NCI-H1105 (cell line): Measurements from ENCODE around the gene CACNA1S.

Source experiments
- DNase-seq: peaks from one replicate; lab custom pipeline; 2025; lab: John Stamatoyannopoulos, UW

CACNA1S gene

GRCh38 chr1:201062511-201063091 is 49.6 kb downstream of the CACNA1S start:
- DNase-seq = no peak

- DNase-seq = no peak
These were observed 50.3 kb downstream of the CACNA1S start for GRCh38 chr1:201061886-201062285.

GRCh38 chr1:201061049-201061448 is 51.2 kb downstream of the CACNA1S start:
- no peak for DNase-seq

- DNase-seq = no peak
These were observed 51.6 kb downstream of the CACNA1S start for GRCh38 chr1:201060586-201060985.

GRCh38 chr1:201059871-201060555 is 52.2 kb downstream of the CACNA1S start:
- DNase-seq = no peak

- no peak for DNase-seq
These were observed 52.8 kb downstream of the CACNA1S start for GRCh38 chr1:201059401-201059800.

GRCh38 chr1:201054091-201054543 is 58.1 kb downstream of the CACNA1S start:
- DNase-seq = no peak

GRCh38 chr1:201053155-201053860 is 58.9 kb downstream of the CACNA1S start:
- DNase-seq = no peak

DNA sequence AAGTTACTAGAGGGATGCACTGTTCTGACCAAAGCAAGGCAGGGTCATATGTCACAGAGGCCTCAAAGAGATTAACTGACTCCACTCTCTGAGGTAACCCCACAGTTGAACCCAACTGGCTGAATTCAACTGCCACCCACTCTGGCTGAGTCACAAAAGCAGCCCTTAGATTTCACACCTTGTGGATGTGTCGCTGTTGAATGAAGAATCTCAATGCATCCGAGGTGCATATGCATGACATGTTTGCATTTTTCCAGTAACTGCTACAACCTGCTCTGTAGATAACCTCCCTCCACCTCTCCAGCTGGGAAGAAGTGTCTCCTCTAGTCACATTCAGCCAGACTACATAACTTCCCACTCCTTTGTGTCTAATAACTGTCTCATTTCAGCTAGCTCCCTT is 60.8 kb downstream of the CACNA1S start:
- DNase-seq = no peak

DNA sequence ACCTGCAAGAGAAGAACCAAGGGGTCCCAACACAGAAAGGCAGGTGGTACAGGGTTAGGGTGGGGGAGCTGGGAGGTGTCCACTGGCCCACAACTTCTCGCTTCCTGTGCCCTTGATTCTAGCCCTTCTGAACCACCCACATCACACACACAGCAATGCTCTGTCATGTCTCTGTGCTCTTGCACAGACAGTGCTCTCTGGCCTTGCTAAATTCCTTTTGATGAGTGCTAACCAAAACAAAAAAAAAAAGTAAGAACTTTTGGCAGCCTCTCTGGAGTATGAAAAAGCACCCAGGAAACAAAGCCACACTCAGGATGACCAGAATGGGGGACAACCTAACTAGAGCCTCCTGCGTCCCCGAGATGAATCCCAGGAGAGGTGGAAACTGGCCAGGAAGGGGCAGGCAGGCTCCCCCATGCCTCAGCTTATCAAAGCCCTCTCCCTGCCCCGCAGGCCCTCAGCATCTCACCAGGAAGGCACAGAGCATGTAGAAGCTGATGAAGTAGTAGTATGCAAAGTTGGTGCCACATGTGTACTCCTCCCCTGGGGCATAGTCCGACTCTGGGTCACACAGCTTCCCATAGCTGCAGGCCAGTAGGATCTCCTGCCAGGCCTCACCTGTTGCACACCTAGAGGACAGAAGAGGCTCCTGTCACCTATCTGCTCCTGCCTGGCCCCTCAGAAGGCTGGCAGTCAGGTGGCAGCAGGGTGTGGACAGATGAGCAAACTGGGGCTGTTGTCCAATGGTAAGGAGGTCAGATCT is 61.5 kb downstream of the CACNA1S start:
- DNase-seq = no peak

DNA sequence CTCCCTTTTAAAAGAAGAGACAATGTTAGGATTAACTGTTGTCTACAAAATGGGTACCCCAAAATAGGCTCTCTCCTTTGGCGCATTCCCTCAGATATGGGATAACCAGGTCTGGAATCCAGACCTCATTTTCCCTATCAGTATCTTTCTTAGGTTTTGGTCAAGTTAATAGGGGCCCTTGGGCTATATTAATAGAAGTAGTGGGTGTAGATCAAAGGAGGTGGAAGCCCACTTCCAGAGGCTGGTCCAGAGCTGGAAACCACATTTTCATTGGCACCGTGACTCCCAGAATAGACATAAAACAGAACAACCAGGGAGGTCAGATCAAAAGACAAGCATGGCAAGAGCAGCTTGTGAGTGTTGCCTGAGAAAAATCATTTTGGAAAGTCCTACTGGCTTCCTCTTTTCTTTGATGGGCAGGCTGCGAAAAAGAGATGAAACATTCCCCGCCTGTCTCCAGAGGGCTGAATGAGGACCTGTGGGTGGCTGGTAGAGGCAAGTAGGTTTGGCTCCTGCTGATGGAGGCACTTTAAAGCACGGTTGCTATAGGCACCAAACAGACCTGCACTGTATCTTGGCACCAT is 62.9 kb downstream of the CACNA1S start:
- no peak for DNase-seq

DNA sequence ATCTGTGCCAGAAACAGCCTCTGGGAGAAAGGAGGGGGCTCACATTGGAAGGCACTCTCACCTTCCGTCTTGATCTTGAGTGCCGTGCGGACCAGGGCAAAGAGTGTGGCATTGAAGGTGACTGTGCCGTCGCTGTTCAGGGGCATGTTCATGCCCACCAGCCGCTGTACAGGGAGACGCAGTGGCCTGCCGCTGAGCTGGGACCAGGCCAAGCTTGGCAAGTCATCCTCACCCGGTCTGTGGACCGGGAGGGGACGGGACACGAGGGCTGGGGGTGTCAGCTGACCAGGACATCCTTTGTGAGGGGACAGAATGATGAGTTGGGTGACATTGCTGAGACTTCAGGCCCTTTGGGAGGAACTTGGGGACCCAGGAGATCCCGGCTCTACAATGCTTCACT is 63.7 kb downstream of the CACNA1S start:
- no peak for DNase-seq

DNA sequence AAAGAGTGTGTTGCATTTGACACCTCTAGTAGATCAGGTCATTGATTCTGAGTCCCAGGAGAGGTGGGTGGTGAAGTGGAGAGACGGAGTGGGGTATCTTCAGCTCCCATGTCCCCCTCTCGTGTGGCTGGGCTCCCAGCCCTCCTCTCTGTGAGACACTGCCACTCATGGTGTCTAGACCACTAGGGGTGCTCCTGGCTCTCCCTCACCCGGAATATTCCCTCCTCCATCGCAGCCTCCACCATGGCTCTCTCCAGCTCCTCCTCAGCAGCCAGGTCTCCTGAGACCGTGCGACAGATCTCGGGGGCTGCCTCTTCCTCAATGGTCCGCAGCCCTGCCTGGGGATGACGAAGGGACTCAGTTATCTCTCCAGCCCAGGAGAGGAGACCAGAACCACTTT is 68.1 kb downstream of the CACNA1S start:
- DNase-seq = no peak

GRCh38 chr1:201042779-201043461 is 69.3 kb downstream of the CACNA1S start:
- DNase-seq = peak; percentile 70

- DNase-seq = no peak
These were observed 71.2 kb downstream of the CACNA1S start for GRCh38 chr1:201041011-201041410.

DNA sequence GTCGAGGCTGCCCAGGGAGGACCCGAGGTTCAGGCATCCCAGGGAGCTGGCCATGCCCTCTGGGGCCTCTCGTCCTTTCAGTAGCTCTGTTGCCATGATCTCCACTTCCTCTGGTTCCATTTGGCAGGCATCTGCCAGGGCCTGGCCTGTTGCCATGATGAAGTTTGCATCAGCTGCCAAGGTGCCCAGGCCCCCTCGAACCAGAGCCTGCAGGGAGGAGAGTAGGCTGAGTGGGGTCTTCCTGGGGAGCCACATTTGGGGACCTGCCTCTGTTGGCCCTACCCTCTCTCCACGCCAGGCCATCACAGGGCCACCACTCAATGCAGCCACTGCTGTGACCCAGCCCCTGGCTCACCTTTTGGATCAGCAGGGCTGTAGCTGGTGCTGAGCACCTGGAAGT is 72.3 kb downstream of the CACNA1S start:
- no peak for DNase-seq

GRCh38 chr1:201039418-201039817 is 72.8 kb downstream of the CACNA1S start:
- no peak for DNase-seq

GRCh38 chr1:201038186-201038876 is 73.9 kb downstream of the CACNA1S start:
- DNase-seq = no peak

DNA sequence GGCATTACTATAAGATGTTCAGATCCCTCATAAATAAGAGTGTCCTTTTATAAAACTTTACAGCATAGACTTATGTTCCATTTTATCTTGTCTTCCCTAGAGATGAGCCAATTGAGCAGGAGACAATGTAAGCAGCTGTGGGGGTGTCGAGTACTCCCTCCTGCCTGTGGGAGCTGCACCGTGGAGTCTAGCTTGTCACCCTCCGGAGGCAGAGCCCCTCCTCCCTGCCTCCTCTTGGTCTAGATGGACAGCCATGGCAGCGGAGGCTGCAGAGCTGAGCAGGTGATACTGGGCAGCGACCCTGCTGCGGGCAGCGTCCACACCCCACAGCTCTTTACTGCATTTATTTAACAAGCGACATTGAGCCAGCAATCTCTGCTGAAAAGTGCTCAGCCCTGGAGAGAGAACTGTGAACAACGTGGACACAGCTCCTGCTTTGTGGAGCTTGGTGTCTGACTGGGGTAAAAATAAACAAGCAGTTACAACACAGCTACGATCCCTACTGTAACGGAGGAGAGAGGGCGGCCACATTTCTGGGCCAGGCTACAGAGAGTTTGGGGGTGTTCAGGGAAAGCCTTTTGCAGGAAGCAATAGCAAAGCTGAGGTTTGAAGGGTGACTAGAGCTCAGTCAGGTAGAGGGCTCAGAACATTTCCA is 75.9 kb downstream of the CACNA1S start:
- DNase-seq = no peak

GRCh38 chr1:201034671-201035070 is 77.6 kb downstream of the CACNA1S start:
- no peak for DNase-seq
